HG02571 (cell line): ENCODE measurements around the gene AMOTL1.
"Not testable (repeated sequence)": the region's sequence is repeated elsewhere in the genome, so short reads cannot be mapped to it uniquely, and the experiment has no call there.

Source experiments
- ATAC-seq: cut with Tn5 transposase; IDR thresholded peaks from one replicate; pipeline ENCODE4 v1.9.1; 2021; ENCODE audit warnings: mild to moderate bottlenecking, moderate library complexity; ENCODE audit not compliant: unreplicated experiment

AMOTL1 gene

GRCh38 chr11:94913718-94914394 is 145.7 kb downstream of the AMOTL1 start:
- not testable (repeated sequence) for ATAC-seq

GRCh38 chr11:94920311-94920710 is 152.2 kb downstream of the AMOTL1 start:
- ATAC-seq = no peak

GRCh38 chr11:94922321-94923003 is 154.3 kb downstream of the AMOTL1 start:
- ATAC-seq = no peak

GRCh38 chr11:94923004-94923334 is 154.8 kb downstream of the AMOTL1 start:
- no peak for ATAC-seq

GRCh38 chr11:94924171-94924572 is 156.0 kb downstream of the AMOTL1 start:
- ATAC-seq = no peak

- no peak for ATAC-seq
These were observed 156.5 kb downstream of the AMOTL1 start for GRCh38 chr11:94924612-94925011.

- no peak for ATAC-seq
These were observed 157.5 kb downstream of the AMOTL1 start for GRCh38 chr11:94925422-94926270.

- no peak for ATAC-seq
These were observed 158.1 kb downstream of the AMOTL1 start for GRCh38 chr11:94926271-94926625.
